ENCODE results near the gene EML4. TPM values are rescaled to one million over a fixed set of nuclear protein-coding genes. Genes with fewer than 3 reads are reported as not detected.

EML4 gene
- polyA plus RNA-seq, 1 donor (not counting 4 experiments of a cell fraction or from before 2014, with no cell fraction given) = 36.4 TPM

GRCh38 chr2:42225573-42225972 is 56.4 kb downstream of the EML4 start:
- no peak for TF ChIP-seq EZH2 (IDR thresholded peaks at IDR 0.05; ENCODE audit: low read length)
- no peak for TF ChIP-seq CTCF (optimal IDR thresholded peaks at IDR 0.05 in 1 of 3, IDR thresholded peaks at IDR 0.05 in 1 of 3, conservative IDR thresholded peaks at IDR 0.05 in 1 of 3; ENCODE audit: extremely low read depth in 1 of 3, insufficient read depth in 2 of 3, low read length in 3 of 3)
- no peaks in the 10 kb centered on the region for H3K27me3 ChIP-seq (ENCODE audit: control insufficient read depth, extremely low read depth, insufficient read depth, low read length)
- dilution Hi-C loops (cut with MboI; ENCODE audit: extremely low pct_ligation_motif_present, low sequenced_read_pairs) = no loop called here
- no peak overlapping the region for H3K4me2 ChIP-seq (ENCODE audit: control insufficient read depth, extremely low read depth, insufficient read depth, low read depth, low read length)
- no peak overlapping the region for H3K27ac ChIP-seq (ENCODE audit: control insufficient read depth, insufficient read depth, low read length)
- FAIRE-seq (no peak), DNase-seq (ENCODE audit: low read depth, low spot score) (no peak)
- H3K9me3 ChIP-seq (ENCODE audit: control insufficient read depth, low read depth, low read length) = no peaks in the 10 kb centered on the region
- H4K20me1 ChIP-seq (ENCODE audit: control insufficient read depth, extremely low read depth, insufficient read depth, low read length) = no peaks in the 10 kb centered on the region
- H3K9ac ChIP-seq (ENCODE audit: control insufficient read depth, extremely low read depth, insufficient read depth, low read length) = no peak overlapping the region
- peaks cover 21% of the 10 kb centered on the region for H3K79me2 ChIP-seq (ENCODE audit: control insufficient read depth, insufficient read depth, low read length)
- H2AFZ ChIP-seq (ENCODE audit: control insufficient read depth, low read length) = no peak overlapping the region
- H3K4me3 ChIP-seq (ENCODE audit: control insufficient read depth in 2 of 3, extremely low read depth in 1 of 3, insufficient read depth in 2 of 3, low read depth in 1 of 3, low read length in 3 of 3) = no peak overlapping the region
- H3K36me3 ChIP-seq (ENCODE audit: control insufficient read depth in 2 of 2, extremely low read depth in 1 of 2, insufficient read depth in 2 of 2, low read length in 2 of 2) = no peaks in the 10 kb centered on the region
- H3K9me1 ChIP-seq (ENCODE audit: control insufficient read depth, extremely low read depth, insufficient read depth, low read length) = no peaks in the 10 kb centered on the region
- H3K4me1 ChIP-seq (ENCODE audit: control insufficient read depth, extremely low read depth, insufficient read depth, low read length) = peaks cover 5% of the 10 kb centered on the region

- dilution Hi-C loops (cut with MboI; ENCODE audit: extremely low pct_ligation_motif_present, low sequenced_read_pairs) = no loop called here
- Histone ChIP-seq H3K9ac (ENCODE audit: control insufficient read depth, extremely low read depth, insufficient read depth, low read length) (no peak overlapping the region), H3K4me3 (ENCODE audit: control insufficient read depth in 2 of 3, extremely low read depth in 1 of 3, insufficient read depth in 2 of 3, low read depth in 1 of 3, low read length in 3 of 3) (no peak overlapping the region), H3K27me3 (ENCODE audit: control insufficient read depth, extremely low read depth, insufficient read depth, low read length) (no peaks in the 10 kb centered on the region), H3K4me2 (ENCODE audit: control insufficient read depth, extremely low read depth, insufficient read depth, low read depth, low read length) (no peak overlapping the region), H3K9me1 (ENCODE audit: control insufficient read depth, extremely low read depth, insufficient read depth, low read length) (no peaks in the 10 kb centered on the region), H3K4me1 (ENCODE audit: control insufficient read depth, extremely low read depth, insufficient read depth, low read length) (peaks cover 5% of the 10 kb centered on the region), H3K27ac (ENCODE audit: control insufficient read depth, insufficient read depth, low read length) (no peak overlapping the region), H3K36me3 (ENCODE audit: control insufficient read depth in 2 of 2, extremely low read depth in 1 of 2, insufficient read depth in 2 of 2, low read length in 2 of 2) (no peaks in the 10 kb centered on the region), H3K9me3 (ENCODE audit: control insufficient read depth, low read depth, low read length) (no peaks in the 10 kb centered on the region), H3K79me2 (ENCODE audit: control insufficient read depth, insufficient read depth, low read length) (peaks cover 18% of the 10 kb centered on the region), H4K20me1 (ENCODE audit: control insufficient read depth, extremely low read depth, insufficient read depth, low read length) (no peaks in the 10 kb centered on the region), H2AFZ (ENCODE audit: control insufficient read depth, low read length) (no peak overlapping the region)
- TF ChIP-seq EZH2 (IDR thresholded peaks at IDR 0.05; ENCODE audit: low read length) (no peak), CTCF (optimal IDR thresholded peaks at IDR 0.05 in 1 of 3, IDR thresholded peaks at IDR 0.05 in 1 of 3, conservative IDR thresholded peaks at IDR 0.05 in 1 of 3; ENCODE audit: extremely low read depth in 1 of 3, insufficient read depth in 2 of 3, low read length in 3 of 3) (no peak)
- DNase-seq (ENCODE audit: low read depth, low spot score) (no peak), FAIRE-seq (no peak)
Observed at GRCh38 chr2:42227491-42227890, 58.3 kb downstream of the EML4 start.

Data from keratinocyte (primary cell).